HEK293 (cell line): ENCODE data around the gene S100A16.

Experiments
- FEZF1 ChIP-seq: fragments of 450-650 bp; formaldehyde crosslinking; IDR thresholded peaks from 2 replicates; pipeline ENCODE4 v1.5.1; 2016; ENCODE audit warnings: missing biosample characterization, missing genetic modification characterization
- KLF1 ChIP-seq: fragments of 450-650 bp; formaldehyde crosslinking; IDR thresholded peaks from 2 replicates; pipeline ENCODE4 v1.5.1; 2016; ENCODE audit warnings: missing biosample characterization, missing genetic modification characterization
- PATZ1 ChIP-seq: fragments of 450-650 bp; formaldehyde crosslinking; IDR thresholded peaks from 2 replicates; pipeline ENCODE4 v1.5.1; 2016; ENCODE audit warnings: missing biosample characterization, missing genetic modification characterization
- SP3 ChIP-seq: fragments of 450-650 bp; formaldehyde crosslinking; IDR thresholded peaks from 2 replicates; pipeline ENCODE4 v1.5.1; 2016; ENCODE audit warnings: missing biosample characterization, missing genetic modification characterization
- SP7 ChIP-seq: fragments of 450-650 bp; formaldehyde crosslinking; IDR thresholded peaks from 2 replicates; pipeline ENCODE4 v1.5.1; 2016; ENCODE audit warnings: missing biosample characterization, missing genetic modification characterization
- YY1 ChIP-seq: fragments of 450-650 bp; formaldehyde crosslinking; IDR thresholded peaks from 2 replicates; pipeline ENCODE4 v1.5.1; 2018; ENCODE audit warnings: missing biosample characterization, missing genetic modification characterization
- ZBTB10 ChIP-seq: fragments of 450-650 bp; formaldehyde crosslinking; IDR thresholded peaks from 2 replicates; pipeline ENCODE4 v1.5.1; 2016; ENCODE audit warnings: missing biosample characterization, missing genetic modification characterization
- ZBTB20 ChIP-seq: fragments of 450-650 bp; formaldehyde crosslinking; IDR thresholded peaks from 2 replicates; pipeline ENCODE4 v1.5.1; 2016; ENCODE audit warnings: missing biosample characterization, missing genetic modification characterization
- ZFHX2 ChIP-seq: fragments of 450-650 bp; formaldehyde crosslinking; conservative IDR thresholded peaks from 2 replicates; pipeline ENCODE4 v1.5.1; 2016; ENCODE audit warnings: missing biosample characterization, missing genetic modification characterization
- ZFP3 ChIP-seq: fragments of 450-650 bp; formaldehyde crosslinking; IDR thresholded peaks from 2 replicates; pipeline ENCODE4 v1.5.1; 2016; ENCODE audit warnings: low read depth, missing biosample characterization, missing genetic modification characterization
- ZNF140 ChIP-seq: fragments of 450-650 bp; formaldehyde crosslinking; IDR thresholded peaks from 2 replicates; pipeline ENCODE4 v1.5.1; 2016; ENCODE audit warnings: missing biosample characterization, missing genetic modification characterization
- ZNF157 ChIP-seq: fragments of 450-650 bp; formaldehyde crosslinking; IDR thresholded peaks from 2 replicates; pipeline ENCODE4 v1.5.1; 2016; ENCODE audit warnings: missing biosample characterization, missing genetic modification characterization
- ZNF274 ChIP-seq, 2 experiments: fragments of 200-500 bp in 1 of 2; fragments of 450-650 bp in 1 of 2; sonication (Bioruptor generic) in 1 of 2; formaldehyde crosslinking in 1 of 2; IDR thresholded peaks; 2 replicates each; pipeline versions ENCODE4 v1.5.1 to v1.6.1; 2014 to 2016; ENCODE audit warnings: borderline replicate concordance in 1 of 2, inconsistent platforms in 1 of 2, low read length in 1 of 2, missing biosample characterization in 1 of 2, missing genetic modification characterization in 1 of 2
- ZNF398 ChIP-seq: fragments of 450-650 bp; formaldehyde crosslinking; IDR thresholded peaks from 2 replicates; pipeline ENCODE4 v1.5.1; 2017; ENCODE audit warnings: missing biosample characterization, missing genetic modification characterization
- ZNF404 ChIP-seq: fragments of 450-650 bp; formaldehyde crosslinking; IDR thresholded peaks from 2 replicates; pipeline ENCODE4 v1.5.1; 2017; ENCODE audit warnings: missing biosample characterization, missing genetic modification characterization
- ZNF416 ChIP-seq: fragments of 450-650 bp; formaldehyde crosslinking; IDR thresholded peaks from 2 replicates; pipeline ENCODE4 v1.5.1; 2016; ENCODE audit warnings: missing biosample characterization, missing genetic modification characterization
- ZNF473 ChIP-seq: fragments of 450-650 bp; formaldehyde crosslinking; IDR thresholded peaks from 2 replicates; pipeline ENCODE4 v1.5.1; 2017; ENCODE audit warnings: missing biosample characterization, missing genetic modification characterization
- ZNF558 ChIP-seq: fragments of 450-650 bp; formaldehyde crosslinking; IDR thresholded peaks from 2 replicates; pipeline ENCODE4 v1.5.1; 2016; ENCODE audit warnings: missing biosample characterization, missing genetic modification characterization
- ZNF561 ChIP-seq: fragments of 450-650 bp; IDR thresholded peaks from 2 replicates; pipeline ENCODE4 v1.5.1; 2018; ENCODE audit warnings: missing biosample characterization, missing genetic modification characterization, borderline replicate concordance
- ZNF600 ChIP-seq: fragments of 450-650 bp; formaldehyde crosslinking; IDR thresholded peaks from 2 replicates; pipeline ENCODE4 v1.5.1; 2016; ENCODE audit warnings: missing biosample characterization, missing genetic modification characterization
- ZNF621 ChIP-seq: fragments of 450-650 bp; formaldehyde crosslinking; IDR thresholded peaks from 2 replicates; pipeline ENCODE4 v1.5.1; 2017; ENCODE audit warnings: missing biosample characterization, missing genetic modification characterization
- ZNF658 ChIP-seq: fragments of 450-650 bp; formaldehyde crosslinking; IDR thresholded peaks from 2 replicates; pipeline ENCODE4; 2016; ENCODE audit warnings: missing biosample characterization, missing genetic modification characterization
- ZNF768 ChIP-seq: fragments of 450-650 bp; formaldehyde crosslinking; IDR thresholded peaks from 2 replicates; pipeline ENCODE4 v1.5.1; 2018; ENCODE audit warnings: missing biosample characterization, mild to moderate bottlenecking, missing genetic modification characterization
- TF ChIP-seq, protein P1 (sequence below): fragments of 450-650 bp; formaldehyde crosslinking; IDR thresholded peaks from 2 replicates; pipeline ENCODE4 v1.5.1; 2016; ENCODE audit warnings: missing biosample characterization, missing genetic modification characterization
- TF ChIP-seq, protein P2 (sequence below): IDR thresholded peaks from 2 replicates; pipeline ENCODE4 v1.6.1; 2011; ENCODE audit warnings: mild to moderate bottlenecking, low read depth, low read length, borderline replicate concordance
- TF ChIP-seq, protein P3 (sequence below): fragments of 450-650 bp; formaldehyde crosslinking; IDR thresholded peaks from 2 replicates; pipeline ENCODE4 v1.5.1; 2016; ENCODE audit warnings: missing biosample characterization, missing genetic modification characterization

The S100A16 gene

GRCh38 chr1:153627715-153628626 lies 15.0 kb upstream of the S100A16 start, which contains the start of gene S100A1 (continued):
- TF ChIP-seq, protein P1, sequence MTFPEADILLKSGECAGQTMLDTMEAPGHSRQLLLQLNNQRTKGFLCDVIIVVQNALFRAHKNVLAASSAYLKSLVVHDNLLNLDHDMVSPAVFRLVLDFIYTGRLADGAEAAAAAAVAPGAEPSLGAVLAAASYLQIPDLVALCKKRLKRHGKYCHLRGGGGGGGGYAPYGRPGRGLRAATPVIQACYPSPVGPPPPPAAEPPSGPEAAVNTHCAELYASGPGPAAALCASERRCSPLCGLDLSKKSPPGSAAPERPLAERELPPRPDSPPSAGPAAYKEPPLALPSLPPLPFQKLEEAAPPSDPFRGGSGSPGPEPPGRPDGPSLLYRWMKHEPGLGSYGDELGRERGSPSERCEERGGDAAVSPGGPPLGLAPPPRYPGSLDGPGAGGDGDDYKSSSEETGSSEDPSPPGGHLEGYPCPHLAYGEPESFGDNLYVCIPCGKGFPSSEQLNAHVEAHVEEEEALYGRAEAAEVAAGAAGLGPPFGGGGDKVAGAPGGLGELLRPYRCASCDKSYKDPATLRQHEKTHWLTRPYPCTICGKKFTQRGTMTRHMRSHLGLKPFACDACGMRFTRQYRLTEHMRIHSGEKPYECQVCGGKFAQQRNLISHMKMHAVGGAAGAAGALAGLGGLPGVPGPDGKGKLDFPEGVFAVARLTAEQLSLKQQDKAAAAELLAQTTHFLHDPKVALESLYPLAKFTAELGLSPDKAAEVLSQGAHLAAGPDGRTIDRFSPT (tag by site-specific recombination) = 0 out of 2 replicates have a peak, but pooled peaks have one; percentile 6
- TF ChIP-seq ZNF404 (tag by site-specific recombination) = no peak
- TF ChIP-seq PATZ1 (tag by site-specific recombination) = no peak
- 0 out of 2 replicates have a peak, but pooled peaks have one; percentile 31 for TF ChIP-seq ZNF398 (tag by site-specific recombination)
- no peak for TF ChIP-seq ZNF621 (tag by site-specific recombination)
- no peak for TF ChIP-seq ZNF274 (IDR thresholded peaks at IDR 0.05; ENCODE audit: low read length)
- TF ChIP-seq ZNF274 (tag by site-specific recombination; IDR thresholded peaks at IDR 0.05; ENCODE audit: borderline replicate concordance) = no peak
- peak; percentile 79 for TF ChIP-seq ZNF600 (tag by site-specific recombination)
- 0 out of 2 replicates have a peak, but pooled peaks have one; percentile 40 for TF ChIP-seq ZBTB10 (tag by site-specific recombination)
- TF ChIP-seq, protein P2, sequence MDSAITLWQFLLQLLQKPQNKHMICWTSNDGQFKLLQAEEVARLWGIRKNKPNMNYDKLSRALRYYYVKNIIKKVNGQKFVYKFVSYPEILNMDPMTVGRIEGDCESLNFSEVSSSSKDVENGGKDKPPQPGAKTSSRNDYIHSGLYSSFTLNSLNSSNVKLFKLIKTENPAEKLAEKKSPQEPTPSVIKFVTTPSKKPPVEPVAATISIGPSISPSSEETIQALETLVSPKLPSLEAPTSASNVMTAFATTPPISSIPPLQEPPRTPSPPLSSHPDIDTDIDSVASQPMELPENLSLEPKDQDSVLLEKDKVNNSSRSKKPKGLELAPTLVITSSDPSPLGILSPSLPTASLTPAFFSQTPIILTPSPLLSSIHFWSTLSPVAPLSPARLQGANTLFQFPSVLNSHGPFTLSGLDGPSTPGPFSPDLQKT = no peak
- no peak for TF ChIP-seq ZNF473
- peak; percentile 13; the same call in 1 of the 2 replicates for TF ChIP-seq SP3 (tag by site-specific recombination)
- TF ChIP-seq ZNF561 (tag by site-specific recombination) = peak; percentile 9; the same call in 1 of the 2 replicates
- no peak for TF ChIP-seq ZFHX2 (tag by site-specific recombination)
- no peak for TF ChIP-seq ZNF558 (tag by site-specific recombination)
- TF ChIP-seq SP7 = no peak; the same call in 1 of the 2 replicates
- no peak for TF ChIP-seq ZBTB20 (tag by site-specific recombination)
- no peak for TF ChIP-seq ZNF157
- TF ChIP-seq ZNF658 = no peak
- no peak for TF ChIP-seq YY1 (tag by site-specific recombination)
- TF ChIP-seq ZNF140 (tag by site-specific recombination) = no peak
- TF ChIP-seq, protein P3, sequence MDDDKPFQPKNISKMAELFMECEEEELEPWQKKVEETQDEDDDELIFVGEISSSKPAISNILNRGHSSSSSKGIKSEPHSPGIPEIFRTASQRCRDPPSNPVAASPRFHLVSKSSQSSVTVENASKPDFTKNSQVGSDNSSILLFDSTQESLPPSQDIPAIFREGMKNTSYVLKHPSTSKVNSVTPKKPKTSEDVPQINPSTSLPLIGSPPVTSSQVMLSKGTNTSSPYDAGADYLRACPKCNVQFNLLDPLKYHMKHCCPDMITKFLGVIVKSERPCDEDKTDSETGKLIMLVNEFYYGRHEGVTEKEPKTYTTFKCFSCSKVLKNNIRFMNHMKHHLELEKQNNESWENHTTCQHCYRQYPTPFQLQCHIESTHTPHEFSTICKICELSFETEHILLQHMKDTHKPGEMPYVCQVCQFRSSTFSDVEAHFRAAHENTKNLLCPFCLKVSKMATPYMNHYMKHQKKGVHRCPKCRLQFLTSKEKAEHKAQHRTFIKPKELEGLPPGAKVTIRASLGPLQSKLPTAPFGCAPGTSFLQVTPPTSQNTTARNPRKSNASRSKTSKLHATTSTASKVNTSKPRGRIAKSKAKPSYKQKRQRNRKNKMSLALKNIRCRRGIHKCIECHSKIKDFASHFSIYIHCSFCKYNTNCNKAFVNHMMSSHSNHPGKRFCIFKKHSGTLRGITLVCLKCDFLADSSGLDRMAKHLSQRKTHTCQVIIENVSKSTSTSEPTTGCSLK (tag by site-specific recombination) = no peak
- no peak for TF ChIP-seq ZNF416
- TF ChIP-seq KLF1 (tag by site-specific recombination) = peak; percentile 27; the same call in 1 of the 2 replicates
- no peak for TF ChIP-seq FEZF1 (tag by site-specific recombination)
- no peak for TF ChIP-seq ZFP3 (tag by site-specific recombination)
- no peak for TF ChIP-seq ZNF768 (tag by site-specific recombination)
